ENCODE data around the gene CNTNAP2.

The CNTNAP2 gene

DNA sequence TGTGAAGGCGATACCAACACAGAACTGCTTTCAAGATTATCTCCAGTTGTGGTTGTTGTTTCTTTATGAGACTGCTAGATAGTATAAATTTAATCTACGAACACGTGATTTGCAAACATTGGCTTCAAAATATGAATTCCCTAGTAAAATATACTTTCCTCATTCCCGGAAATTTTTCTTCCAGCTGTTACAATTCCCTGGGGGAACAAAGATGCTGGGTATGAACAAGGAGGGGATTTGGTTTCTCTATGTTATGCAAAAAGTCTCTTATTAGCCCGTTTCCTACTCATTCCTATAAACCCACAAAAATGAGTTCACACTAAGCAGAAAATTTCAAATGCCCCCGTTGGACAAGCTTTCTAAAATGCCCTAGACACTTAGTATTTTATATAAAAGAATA is 928.3 kb downstream of the CNTNAP2 start:
- 0 out of 2 replicates have a peak overlapping the region, but pooled peaks have one; percentile 4 for H3K4me3 ChIP-seq
- no peak overlapping the region for H3K9ac ChIP-seq (ENCODE audit: insufficient read length)
- peak overlapping the region; percentile 43; the same call in 1 of the 2 replicates for H3K27ac ChIP-seq
- TF ChIP-seq EZH2 (IDR thresholded peaks at IDR 0.05) = no peak
- H3K9me3 ChIP-seq (ENCODE audit: low read depth, low read length) = 0 out of 2 replicates have a peak, but pooled peaks cover 2% of the 10 kb centered on the region
- no peak for DNase-seq (ENCODE audit: low read depth, low spot score)
- no peaks in the 10 kb centered on the region for H3K36me3 ChIP-seq (ENCODE audit: insufficient read depth, low read length)

DNA sequence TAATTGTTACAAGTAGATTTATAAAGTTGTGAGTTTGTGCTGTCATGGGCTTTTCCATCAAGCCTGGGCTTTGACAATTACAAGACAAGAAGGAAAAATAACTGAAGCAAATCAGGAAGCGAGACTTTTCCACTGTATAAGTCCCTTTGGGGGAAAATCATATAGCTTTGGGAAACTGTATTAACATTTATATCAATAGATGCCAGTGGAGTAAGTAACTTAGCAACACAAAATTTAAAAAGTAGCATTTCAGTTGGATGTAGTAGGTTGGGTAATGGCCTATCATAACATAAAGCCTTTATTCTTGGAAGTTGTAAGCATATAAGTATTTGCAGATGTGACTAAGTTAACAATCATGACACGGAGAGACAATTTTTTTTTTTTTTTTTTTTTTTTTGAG is 931.1 kb downstream of the CNTNAP2 start:
- no peak overlapping the region for H3K27ac ChIP-seq
- 0 out of 2 replicates have a peak, but pooled peaks cover 2% of the 10 kb centered on the region for H3K9me3 ChIP-seq (ENCODE audit: low read depth, low read length)
- no peak overlapping the region for H3K9ac ChIP-seq (ENCODE audit: insufficient read length)
- no peak overlapping the region for H3K4me3 ChIP-seq
- no peaks in the 10 kb centered on the region for H3K36me3 ChIP-seq (ENCODE audit: insufficient read depth, low read length)
- DNase-seq (ENCODE audit: low read depth, low spot score) = no peak
- TF ChIP-seq EZH2 (IDR thresholded peaks at IDR 0.05) = no peak
- no peak for TF ChIP-seq FOXP2 (optimal IDR thresholded peaks at IDR 0.05; ENCODE audit: control extremely low read depth, extremely low read length, insufficient read depth)
- no peak for TF ChIP-seq POLR2AphosphoS5 (IDR thresholded peaks at IDR 0.05; ENCODE audit: borderline replicate concordance, low read depth, low read length)

DNA sequence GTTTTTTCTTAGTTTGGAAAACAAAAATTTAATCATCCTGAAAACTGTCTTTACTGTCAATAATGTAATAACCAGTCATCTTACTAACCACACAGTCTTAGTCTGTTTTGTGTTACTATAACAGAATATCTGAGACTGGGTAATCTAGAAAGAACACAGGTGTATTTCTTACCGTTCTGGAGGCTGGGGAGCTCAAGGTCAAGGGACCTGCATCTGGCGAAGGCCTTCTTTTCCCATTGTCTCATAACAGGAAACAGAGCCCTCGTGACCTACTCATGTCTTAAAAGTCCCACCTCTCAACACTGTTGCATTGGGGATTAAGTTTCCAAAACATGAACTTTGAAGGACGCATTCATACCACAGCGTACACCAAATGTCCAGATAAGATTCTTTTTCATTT is 932.3 kb downstream of the CNTNAP2 start:
- no peak overlapping the region for H3K27ac ChIP-seq
- H3K36me3 ChIP-seq (ENCODE audit: insufficient read depth, low read length) = no peaks in the 10 kb centered on the region
- H3K9me3 ChIP-seq (ENCODE audit: low read depth, low read length) = 0 out of 2 replicates have a peak, but pooled peaks cover 2% of the 10 kb centered on the region
- no peak for DNase-seq (ENCODE audit: low read depth, low spot score)
- no peak for TF ChIP-seq POLR2AphosphoS5 (IDR thresholded peaks at IDR 0.05; ENCODE audit: borderline replicate concordance, low read depth, low read length)
- H3K4me3 ChIP-seq = no peak overlapping the region
- H3K9ac ChIP-seq (ENCODE audit: insufficient read length) = no peak overlapping the region

DNA sequence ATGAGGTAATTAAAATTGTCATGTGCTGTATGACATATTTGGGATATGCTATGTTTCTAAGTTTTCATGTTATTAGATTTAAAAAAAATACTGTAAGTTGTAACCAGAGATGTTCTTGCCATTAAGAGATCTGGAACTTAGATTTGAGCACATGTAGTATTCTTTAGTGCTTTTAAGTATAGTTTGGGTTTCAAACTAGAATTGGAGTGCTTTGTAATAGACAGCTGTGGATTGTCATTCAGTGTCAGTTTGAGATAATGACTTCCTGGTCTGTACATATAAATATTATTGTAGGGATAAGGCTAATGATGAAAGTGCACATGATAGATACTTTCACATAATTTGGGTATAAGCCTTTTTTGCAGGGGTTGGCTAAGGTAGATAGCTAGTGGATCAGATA is 936.2 kb downstream of the CNTNAP2 start:
- DNase-seq (ENCODE audit: low read depth, low spot score) = no peak
- no peak overlapping the region; the same call in 1 of the 2 replicates for H3K4me3 ChIP-seq
- H3K9me3 ChIP-seq (ENCODE audit: low read depth, low read length) = no peaks in the 10 kb centered on the region
- TF ChIP-seq POLR2AphosphoS5 (IDR thresholded peaks at IDR 0.05; ENCODE audit: borderline replicate concordance, low read depth, low read length) = no peak
- no peaks in the 10 kb centered on the region for H3K36me3 ChIP-seq (ENCODE audit: insufficient read depth, low read length)
- no peak overlapping the region for H3K27ac ChIP-seq
- no peak overlapping the region for H3K9ac ChIP-seq (ENCODE audit: insufficient read length)

DNA sequence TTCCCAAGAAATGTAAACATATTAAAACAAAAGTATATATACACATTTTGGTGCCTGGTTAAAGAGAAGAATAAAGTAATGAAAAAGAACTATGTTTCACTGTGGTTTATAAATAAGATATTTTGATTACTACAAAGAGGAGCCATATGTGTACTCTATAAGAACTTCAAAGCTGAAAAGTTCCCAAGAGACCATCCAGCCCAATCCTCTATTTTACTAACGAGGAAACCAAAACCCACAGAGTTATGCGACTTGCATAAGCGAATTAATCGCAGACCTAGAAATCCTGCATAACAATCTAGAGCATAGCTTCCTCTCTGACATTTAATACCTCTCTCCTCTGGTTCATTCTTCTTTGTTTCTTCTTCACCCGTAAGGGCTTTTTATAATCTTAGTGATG is 937.1 kb downstream of the CNTNAP2 start:
- Histone ChIP-seq H3K9me3 (ENCODE audit: low read depth, low read length) (no peaks in the 10 kb centered on the region), H3K36me3 (ENCODE audit: insufficient read depth, low read length) (no peaks in the 10 kb centered on the region), H3K9ac (ENCODE audit: insufficient read length) (no peak overlapping the region), H3K27ac (peak overlapping the region; percentile 55; the same call in 1 of the 2 replicates), H3K4me3 (peak overlapping the region; percentile 58)
- DNase-seq (ENCODE audit: low read depth, low spot score) = peak; percentile 98
- TF ChIP-seq EZH2 (IDR thresholded peaks at IDR 0.05) = no peak
- peak; percentile 86 for TF ChIP-seq FOXP2 (optimal IDR thresholded peaks at IDR 0.05; ENCODE audit: control extremely low read depth, extremely low read length, insufficient read depth)
- TF ChIP-seq POLR2AphosphoS5 (IDR thresholded peaks at IDR 0.05; ENCODE audit: borderline replicate concordance, low read depth, low read length) = peak; percentile 63; the same call in 1 of the 2 replicates

DNA sequence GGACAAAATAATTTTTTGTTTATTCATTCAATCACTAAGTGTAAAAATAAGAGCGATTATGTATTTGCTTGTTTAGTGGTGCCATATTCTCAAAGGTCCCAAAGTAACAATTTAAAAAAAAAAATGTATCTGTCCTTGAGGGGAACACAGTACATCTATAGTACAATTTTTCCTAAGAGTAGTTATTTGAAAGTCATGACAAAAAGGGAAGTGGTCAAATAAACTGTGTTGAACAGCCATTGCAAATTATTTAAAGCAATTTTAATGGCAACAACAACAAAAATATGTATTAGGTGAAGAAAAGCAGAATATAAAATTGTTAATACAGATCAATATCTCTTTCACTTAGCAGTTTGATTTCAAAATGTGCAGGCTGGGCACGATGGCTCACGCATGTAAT is 943.5 kb downstream of the CNTNAP2 start:
- H3K9ac ChIP-seq (ENCODE audit: insufficient read length) = no peak overlapping the region
- no peaks in the 10 kb centered on the region for H3K9me3 ChIP-seq (ENCODE audit: low read depth, low read length)
- H3K36me3 ChIP-seq (ENCODE audit: insufficient read depth, low read length) = no peaks in the 10 kb centered on the region
- no peak overlapping the region for H3K4me3 ChIP-seq
- TF ChIP-seq EZH2 (IDR thresholded peaks at IDR 0.05) (no peak), POLR2AphosphoS5 (IDR thresholded peaks at IDR 0.05; ENCODE audit: borderline replicate concordance, low read depth, low read length) (no peak), FOXP2 (optimal IDR thresholded peaks at IDR 0.05; ENCODE audit: control extremely low read depth, extremely low read length, insufficient read depth) (no peak)
- no peak overlapping the region for H3K27ac ChIP-seq
- no peak for DNase-seq (ENCODE audit: low read depth, low spot score)

DNA sequence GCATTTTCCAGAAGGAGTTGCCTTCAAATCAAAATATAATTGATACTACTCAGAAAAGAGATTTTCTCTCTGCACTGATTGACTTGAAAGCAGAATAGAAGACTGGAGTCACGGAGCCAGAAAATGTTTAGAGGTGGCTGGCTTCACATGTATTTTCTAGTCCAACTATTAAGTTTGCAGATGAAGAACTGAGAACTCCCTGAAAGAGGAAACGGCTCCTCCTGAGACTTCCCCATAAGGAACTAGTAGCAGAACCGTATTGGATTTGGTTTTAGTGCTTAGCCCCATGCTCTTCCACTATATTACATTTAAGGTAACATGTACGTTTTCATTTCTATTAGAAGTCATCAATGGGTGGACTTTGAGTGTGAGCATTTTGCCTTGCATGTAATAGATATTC is 946.3 kb downstream of the CNTNAP2 start:
- Histone ChIP-seq H3K4me3 (no peak overlapping the region), H3K36me3 (ENCODE audit: insufficient read depth, low read length) (no peaks in the 10 kb centered on the region)

DNA sequence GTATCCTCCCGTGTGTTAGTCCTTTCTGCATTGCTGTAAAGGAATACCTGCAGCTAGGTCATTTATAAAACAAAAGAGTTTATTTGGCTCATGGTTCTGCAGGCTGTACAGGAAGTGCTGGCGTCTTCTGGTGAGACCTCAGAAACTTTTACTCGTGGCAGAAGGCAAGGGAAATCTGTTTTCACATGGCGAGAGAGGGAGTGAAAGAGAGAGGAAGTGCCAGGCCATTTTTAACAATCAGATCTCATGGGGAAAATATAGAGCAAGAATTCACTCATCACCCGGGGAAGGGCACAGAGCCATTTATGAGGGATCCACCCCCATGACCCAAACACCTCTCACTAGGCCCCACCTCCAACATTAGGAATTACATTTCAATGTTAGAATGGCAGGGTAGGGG is 952.2 kb downstream of the CNTNAP2 start:
- H3K4me3 ChIP-seq = no peak overlapping the region
- no peaks in the 10 kb centered on the region for H3K36me3 ChIP-seq (ENCODE audit: insufficient read depth, low read length)
- no peak for DNase-seq (ENCODE audit: low read depth, low spot score)
- TF ChIP-seq EZH2 (IDR thresholded peaks at IDR 0.05) (no peak), FOXP2 (optimal IDR thresholded peaks at IDR 0.05; ENCODE audit: control extremely low read depth, extremely low read length, insufficient read depth) (no peak), POLR2AphosphoS5 (IDR thresholded peaks at IDR 0.05; ENCODE audit: borderline replicate concordance, low read depth, low read length) (no peak)
- no peak overlapping the region for H3K9ac ChIP-seq (ENCODE audit: insufficient read length)
- H3K9me3 ChIP-seq (ENCODE audit: low read depth, low read length) = no peaks in the 10 kb centered on the region
- H3K27ac ChIP-seq = no peak overlapping the region

More for the DNA sequence above, 946.3 kb downstream of the CNTNAP2 start:
- no peak overlapping the region for H3K9ac ChIP-seq (ENCODE audit: insufficient read length)
- no peak for DNase-seq (ENCODE audit: low read depth, low spot score)
- TF ChIP-seq POLR2AphosphoS5 (IDR thresholded peaks at IDR 0.05; ENCODE audit: borderline replicate concordance, low read depth, low read length) (no peak), FOXP2 (optimal IDR thresholded peaks at IDR 0.05; ENCODE audit: control extremely low read depth, extremely low read length, insufficient read depth) (no peak), EZH2 (IDR thresholded peaks at IDR 0.05) (no peak)
- no peak overlapping the region for H3K27ac ChIP-seq
- H3K9me3 ChIP-seq (ENCODE audit: low read depth, low read length) = no peaks in the 10 kb centered on the region

DNA sequence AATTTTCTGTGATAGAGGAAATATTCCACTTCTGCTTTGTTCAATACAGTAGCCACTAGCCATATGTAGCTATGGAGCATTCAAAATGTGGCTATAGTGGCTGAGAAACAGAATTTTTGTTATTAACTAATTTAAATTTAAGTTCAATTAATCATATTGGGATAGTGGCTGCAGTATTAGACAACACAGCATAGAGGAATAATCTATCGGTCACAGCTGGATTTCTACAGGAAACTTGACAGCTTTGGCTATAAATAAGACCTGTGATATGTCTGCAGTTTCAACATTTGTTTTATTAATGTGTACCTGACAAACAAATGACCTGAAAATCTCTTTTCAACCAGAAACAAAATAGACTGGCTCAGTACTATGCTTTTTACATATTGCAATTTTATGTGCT is 953.2 kb downstream of the CNTNAP2 start:
- no peak for TF ChIP-seq EZH2 (IDR thresholded peaks at IDR 0.05)
- no peak for TF ChIP-seq FOXP2 (optimal IDR thresholded peaks at IDR 0.05; ENCODE audit: control extremely low read depth, extremely low read length, insufficient read depth)
- no peak for TF ChIP-seq POLR2AphosphoS5 (IDR thresholded peaks at IDR 0.05; ENCODE audit: borderline replicate concordance, low read depth, low read length)
- no peak for DNase-seq (ENCODE audit: low read depth, low spot score)
- no peaks in the 10 kb centered on the region for H3K9me3 ChIP-seq (ENCODE audit: low read depth, low read length)
- no peak overlapping the region for H3K9ac ChIP-seq (ENCODE audit: insufficient read length)
- no peak overlapping the region for H3K27ac ChIP-seq
- H3K36me3 ChIP-seq (ENCODE audit: insufficient read depth, low read length) = no peaks in the 10 kb centered on the region
- no peak overlapping the region for H3K4me3 ChIP-seq
